ENCODE results near the gene GNAT2.

DNA sequence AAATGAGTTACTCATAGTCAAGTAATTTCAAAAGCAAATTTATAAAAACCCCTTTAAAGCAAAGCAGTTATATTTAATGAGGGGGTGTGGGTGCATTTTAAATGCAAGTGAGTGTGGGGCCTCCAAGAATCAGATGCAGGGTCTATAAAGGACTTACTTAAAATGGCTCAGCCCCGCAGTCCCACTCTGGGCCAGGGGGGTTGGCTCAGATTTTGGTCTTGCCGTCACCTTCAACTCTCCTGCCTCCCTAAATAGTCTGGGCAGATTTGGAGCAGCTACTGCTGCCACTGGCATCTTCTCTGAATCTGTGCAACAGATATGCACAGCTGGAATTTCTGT, 16.4 kb upstream of the GNAT2 start:
- no peak for TF ChIP-seq POLR2A (IDR thresholded peaks at IDR 0.05)
- TF ChIP-seq, protein P1, sequence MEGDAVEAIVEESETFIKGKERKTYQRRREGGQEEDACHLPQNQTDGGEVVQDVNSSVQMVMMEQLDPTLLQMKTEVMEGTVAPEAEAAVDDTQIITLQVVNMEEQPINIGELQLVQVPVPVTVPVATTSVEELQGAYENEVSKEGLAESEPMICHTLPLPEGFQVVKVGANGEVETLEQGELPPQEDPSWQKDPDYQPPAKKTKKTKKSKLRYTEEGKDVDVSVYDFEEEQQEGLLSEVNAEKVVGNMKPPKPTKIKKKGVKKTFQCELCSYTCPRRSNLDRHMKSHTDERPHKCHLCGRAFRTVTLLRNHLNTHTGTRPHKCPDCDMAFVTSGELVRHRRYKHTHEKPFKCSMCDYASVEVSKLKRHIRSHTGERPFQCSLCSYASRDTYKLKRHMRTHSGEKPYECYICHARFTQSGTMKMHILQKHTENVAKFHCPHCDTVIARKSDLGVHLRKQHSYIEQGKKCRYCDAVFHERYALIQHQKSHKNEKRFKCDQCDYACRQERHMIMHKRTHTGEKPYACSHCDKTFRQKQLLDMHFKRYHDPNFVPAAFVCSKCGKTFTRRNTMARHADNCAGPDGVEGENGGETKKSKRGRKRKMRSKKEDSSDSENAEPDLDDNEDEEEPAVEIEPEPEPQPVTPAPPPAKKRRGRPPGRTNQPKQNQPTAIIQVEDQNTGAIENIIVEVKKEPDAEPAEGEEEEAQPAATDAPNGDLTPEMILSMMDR (IDR thresholded peaks at IDR 0.05), result no peak

All from prostate gland (tissue), 2 donors.